ENCODE data around the gene C1QBP. TPM values are rescaled to one million over a fixed set of nuclear protein-coding genes. Genes with fewer than 3 reads are reported as not detected.

C1QBP gene
- total RNA-seq, 3 donors from 2014 or later: 81.0 to 145 (median 101) TPM

DNA sequence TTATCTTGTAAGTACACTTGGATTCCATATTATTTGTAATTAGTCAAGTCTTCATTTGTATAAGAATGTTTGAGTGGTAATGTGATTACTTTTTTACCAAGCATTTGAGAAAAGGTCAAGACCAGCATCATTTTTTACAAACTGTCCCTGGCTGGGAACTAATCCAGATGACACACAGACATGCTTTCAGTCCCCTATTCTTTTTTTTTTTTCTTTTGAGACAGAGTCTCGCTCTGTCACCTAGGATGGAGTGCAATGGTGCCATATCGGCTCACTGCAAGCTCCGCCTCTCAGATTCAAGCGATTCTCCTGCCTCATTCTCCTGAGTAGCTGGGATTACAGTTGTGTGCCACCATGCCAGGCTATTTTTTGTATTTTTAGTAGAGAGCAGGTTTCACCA is 42.5 kb upstream of the C1QBP start:
- peaks cover 8% of the 10 kb centered on the region for H3K36me3 ChIP-seq (ENCODE audit: low read depth)
- peaks cover 10% of the 10 kb centered on the region for H3K4me1 ChIP-seq (ENCODE audit: low read depth)
- DNase-seq (no peak), ATAC-seq (no peak)
- H3K4me3 ChIP-seq: no peak overlapping the region
- intact Hi-C loops (cut with DNase I, micrococcal nuclease): no loop called here
- TF ChIP-seq, protein P1, sequence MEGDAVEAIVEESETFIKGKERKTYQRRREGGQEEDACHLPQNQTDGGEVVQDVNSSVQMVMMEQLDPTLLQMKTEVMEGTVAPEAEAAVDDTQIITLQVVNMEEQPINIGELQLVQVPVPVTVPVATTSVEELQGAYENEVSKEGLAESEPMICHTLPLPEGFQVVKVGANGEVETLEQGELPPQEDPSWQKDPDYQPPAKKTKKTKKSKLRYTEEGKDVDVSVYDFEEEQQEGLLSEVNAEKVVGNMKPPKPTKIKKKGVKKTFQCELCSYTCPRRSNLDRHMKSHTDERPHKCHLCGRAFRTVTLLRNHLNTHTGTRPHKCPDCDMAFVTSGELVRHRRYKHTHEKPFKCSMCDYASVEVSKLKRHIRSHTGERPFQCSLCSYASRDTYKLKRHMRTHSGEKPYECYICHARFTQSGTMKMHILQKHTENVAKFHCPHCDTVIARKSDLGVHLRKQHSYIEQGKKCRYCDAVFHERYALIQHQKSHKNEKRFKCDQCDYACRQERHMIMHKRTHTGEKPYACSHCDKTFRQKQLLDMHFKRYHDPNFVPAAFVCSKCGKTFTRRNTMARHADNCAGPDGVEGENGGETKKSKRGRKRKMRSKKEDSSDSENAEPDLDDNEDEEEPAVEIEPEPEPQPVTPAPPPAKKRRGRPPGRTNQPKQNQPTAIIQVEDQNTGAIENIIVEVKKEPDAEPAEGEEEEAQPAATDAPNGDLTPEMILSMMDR (IDR thresholded peaks at IDR 0.05): no peak
- H3K9me3 ChIP-seq: no peaks in the 10 kb centered on the region

DNA sequence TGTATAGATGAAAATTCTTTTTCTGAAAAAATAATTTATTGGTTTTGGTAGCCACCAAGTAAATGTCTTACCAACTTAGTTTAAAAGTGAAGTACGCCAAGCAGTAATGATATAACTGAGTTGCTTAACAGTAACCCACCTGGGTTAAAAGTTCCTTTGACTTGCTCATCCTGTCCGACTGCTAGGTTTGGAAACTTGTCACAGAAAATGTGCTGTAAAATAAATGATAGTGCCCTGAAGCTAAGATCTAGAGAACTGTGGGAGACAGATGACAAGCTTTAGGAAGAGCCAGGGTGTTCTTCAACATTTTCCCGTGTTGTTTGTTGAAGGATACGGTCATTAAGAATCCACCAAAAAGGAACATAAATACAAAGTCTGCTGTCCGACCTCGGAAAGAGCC is 42.0 kb upstream of the C1QBP start:
- TF ChIP-seq, protein P1 (IDR thresholded peaks at IDR 0.05): no peak
- no peak for DNase-seq
- Histone ChIP-seq H3K4me1 (ENCODE audit: low read depth) (peaks cover 10% of the 10 kb centered on the region), H3K4me3 (no peak overlapping the region), H3K9me3 (no peaks in the 10 kb centered on the region), H3K36me3 (ENCODE audit: low read depth) (peaks cover 8% of the 10 kb centered on the region)
- ATAC-seq: no peak
- intact Hi-C loops (cut with DNase I, micrococcal nuclease): no loop called here

DNA sequence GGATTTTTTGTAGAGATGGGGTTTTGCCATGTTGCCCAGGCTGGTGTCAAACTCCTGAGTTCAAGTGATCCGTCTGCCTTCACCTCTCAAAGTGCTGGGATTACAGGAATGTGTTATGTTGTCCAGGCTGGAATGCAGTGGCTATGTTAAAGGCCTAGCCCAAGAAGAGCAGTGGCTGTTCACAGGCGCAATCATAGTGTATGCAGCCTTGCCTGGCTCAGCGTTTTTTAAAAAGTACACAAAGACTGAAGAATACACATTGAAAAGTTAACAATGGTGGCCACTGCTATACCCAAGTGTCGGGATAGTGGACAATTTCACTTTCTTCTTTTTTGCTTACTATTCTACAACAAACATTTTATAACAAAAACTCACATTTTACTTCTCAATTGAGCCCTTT is 40.0 kb upstream of the C1QBP start:
- no peak overlapping the region for H3K4me3 ChIP-seq
- H3K9me3 ChIP-seq: no peaks in the 10 kb centered on the region
- no peaks in the 10 kb centered on the region for H3K4me1 ChIP-seq (ENCODE audit: low read depth)
- peaks cover 8% of the 10 kb centered on the region for H3K36me3 ChIP-seq (ENCODE audit: low read depth)
- ATAC-seq (no peak), DNase-seq (no peak)
- TF ChIP-seq, protein P1 (IDR thresholded peaks at IDR 0.05): no peak
- intact Hi-C loops (cut with DNase I, micrococcal nuclease): no loop called here

DNA sequence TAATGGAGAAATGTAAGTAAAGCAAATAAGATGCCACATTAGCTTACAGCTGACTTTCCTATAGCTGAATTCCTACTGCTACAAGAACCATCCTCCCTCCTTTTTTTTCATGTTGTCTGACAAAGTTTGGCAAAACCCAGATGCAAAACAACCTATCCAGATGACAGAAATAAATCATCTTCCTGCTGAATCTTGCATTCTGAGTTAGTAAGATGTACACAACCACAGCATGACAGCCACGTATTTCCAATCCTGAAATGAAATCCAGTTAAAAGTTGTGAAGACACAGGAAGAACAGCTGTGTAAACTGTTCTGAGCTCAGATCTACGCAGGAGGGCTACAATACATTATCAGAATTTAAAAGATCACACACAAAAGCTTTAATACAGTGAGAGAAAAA is 35.0 kb upstream of the C1QBP start:
- Histone ChIP-seq H3K9me3 (no peaks in the 10 kb centered on the region), H3K4me3 (no peak overlapping the region), H3K36me3 (ENCODE audit: low read depth) (peaks cover 8% of the 10 kb centered on the region), H3K4me1 (ENCODE audit: low read depth) (no peaks in the 10 kb centered on the region)
- TF ChIP-seq, protein P1 (IDR thresholded peaks at IDR 0.05): no peak
- no peak for ATAC-seq
- DNase-seq: no peak
- intact Hi-C loops (cut with DNase I, micrococcal nuclease): no loop called here

DNA sequence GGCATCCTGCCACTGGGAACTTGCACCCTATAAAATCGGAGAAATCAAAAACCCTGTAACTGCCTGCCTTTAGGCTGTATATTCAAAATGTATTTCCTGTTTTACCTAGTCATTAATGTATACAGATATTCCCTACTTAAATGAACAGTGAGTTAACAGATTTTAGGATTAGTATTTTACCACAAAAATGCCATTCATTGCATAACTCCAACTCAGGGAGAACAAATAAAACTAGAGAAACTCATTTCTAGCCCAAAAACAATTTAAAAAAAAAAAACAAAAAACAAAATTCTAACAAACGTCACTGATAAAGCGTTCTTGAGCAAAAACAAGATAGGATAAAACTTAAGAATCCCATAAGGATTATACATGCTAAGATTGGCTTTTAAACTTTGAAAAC is 33.6 kb upstream of the C1QBP start:
- Histone ChIP-seq H3K9me3 (no peaks in the 10 kb centered on the region), H3K4me3 (no peak overlapping the region), H3K36me3 (ENCODE audit: low read depth) (peaks cover 3% of the 10 kb centered on the region), H3K4me1 (ENCODE audit: low read depth) (peaks cover 3% of the 10 kb centered on the region)
- intact Hi-C loops (cut with DNase I, micrococcal nuclease): no loop called here
- DNase-seq (no peak), ATAC-seq (no peak)
- TF ChIP-seq, protein P1 (IDR thresholded peaks at IDR 0.05): no peak

DNA sequence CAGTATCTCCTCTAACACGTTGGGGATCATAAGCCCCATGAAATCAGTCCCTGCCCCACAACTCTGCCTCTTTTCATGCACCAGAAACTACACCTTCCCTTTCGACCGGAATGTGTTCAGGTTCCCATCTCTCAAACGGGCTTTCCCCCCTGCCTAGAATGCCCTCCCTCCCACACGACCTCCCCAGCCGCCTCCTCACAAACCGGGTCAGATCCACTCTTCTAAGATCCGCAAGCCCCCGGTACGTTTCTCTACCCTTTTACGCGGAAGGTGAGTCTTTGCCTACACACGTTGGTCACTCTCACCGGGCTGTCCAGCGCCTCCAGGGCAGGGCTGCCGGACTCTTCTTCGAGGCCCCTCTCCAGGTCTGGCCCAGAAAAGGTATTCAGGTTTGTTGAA is 29.1 kb upstream of the C1QBP start:
- TF ChIP-seq, protein P1 (IDR thresholded peaks at IDR 0.05): no peak
- ATAC-seq: peak; percentile 13

More for the DNA sequence above, 29.1 kb upstream of the C1QBP start:
- H3K4me1 ChIP-seq (ENCODE audit: low read depth): peaks cover 5% of the 10 kb centered on the region
- peak in 1 of 3 donors; percentile 7 for DNase-seq
- no peaks in the 10 kb centered on the region for H3K36me3 ChIP-seq (ENCODE audit: low read depth)
- no peaks in the 10 kb centered on the region for H3K9me3 ChIP-seq
- intact Hi-C loops (cut with DNase I, micrococcal nuclease): no loop called here
- H3K4me3 ChIP-seq: peak overlapping the region; percentile 95
